Measurements from ENCODE around the gene FBXO34.
"Not testable (repeated sequence)": the region's sequence is repeated elsewhere in the genome, so short reads cannot be mapped to it uniquely, and the experiment has no call there.

Gene FBXO34

DNA sequence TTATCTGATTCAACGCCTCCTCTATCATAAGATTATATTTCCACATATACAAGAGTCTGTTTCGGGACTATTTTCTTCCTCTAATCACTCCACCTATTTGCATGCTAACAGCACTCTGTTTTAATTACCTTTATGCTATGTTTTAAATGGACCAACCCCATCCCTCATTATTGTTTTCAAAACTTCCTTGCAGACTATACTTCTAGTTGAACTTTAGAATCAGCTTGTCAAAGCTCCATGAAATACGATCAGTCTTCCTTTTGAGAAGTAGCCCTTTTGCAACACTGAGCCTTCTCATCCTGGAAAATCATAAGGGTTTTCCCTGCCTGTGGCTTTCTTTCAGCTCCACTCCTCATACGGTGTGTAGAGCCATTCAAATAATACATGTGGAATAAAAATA lies 103.5 kb downstream of the FBXO34 start:
- H3K27me3 ChIP-seq (ENCODE audit: control insufficient read depth in 1 of 2, insufficient read depth in 2 of 2, low read length in 2 of 2): no peaks in the 10 kb centered on the region
- no peak overlapping the region for H3K9ac ChIP-seq (ENCODE audit: low read length)
- H3K4me3 ChIP-seq (ENCODE audit: low read depth in 1 of 2, low read length in 2 of 2): no peak overlapping the region
- H3K4me1 ChIP-seq (ENCODE audit: insufficient read depth, low read length): no peaks in the 10 kb centered on the region
- H3K9me3 ChIP-seq (ENCODE audit: low read length): no peaks in the 10 kb centered on the region
- no peak overlapping the region for H3K27ac ChIP-seq (ENCODE audit: low read depth, low read length)
- H3K36me3 ChIP-seq (ENCODE audit: insufficient read depth, low read length): peaks cover 43% of the 10 kb centered on the region

- H3K27me3 ChIP-seq (ENCODE audit: control insufficient read depth in 1 of 2, insufficient read depth in 2 of 2, low read length in 2 of 2): no peaks in the 10 kb centered on the region
- H3K36me3 ChIP-seq (ENCODE audit: insufficient read depth, low read length): peaks cover 63% of the 10 kb centered on the region
These were observed 106.0 kb downstream of the FBXO34 start for GRCh38 chr14:55377236-55377635.

GRCh38 chr14:55381040-55381439 lies 109.8 kb downstream of the FBXO34 start:
- Histone ChIP-seq H3K9ac (ENCODE audit: low read length) (no peak overlapping the region), H3K4me3 (ENCODE audit: low read depth in 1 of 2, low read length in 2 of 2) (no peak overlapping the region), H3K27ac (ENCODE audit: low read depth, low read length) (no peak overlapping the region), H3K27me3 (ENCODE audit: control insufficient read depth in 1 of 2, insufficient read depth in 2 of 2, low read length in 2 of 2) (no peaks in the 10 kb centered on the region), H3K36me3 (ENCODE audit: insufficient read depth, low read length) (peaks cover 63% of the 10 kb centered on the region), H3K9me3 (ENCODE audit: low read length) (no peaks in the 10 kb centered on the region), H3K4me1 (ENCODE audit: insufficient read depth, low read length) (no peaks in the 10 kb centered on the region)

More at GRCh38 chr14:55377236-55377635, 106.0 kb downstream of the FBXO34 start:
- Histone ChIP-seq H3K9me3 (ENCODE audit: low read length) (no peaks in the 10 kb centered on the region), H3K4me3 (ENCODE audit: low read depth in 1 of 2, low read length in 2 of 2) (no peak overlapping the region), H3K27ac (ENCODE audit: low read depth, low read length) (no peak overlapping the region), H3K4me1 (ENCODE audit: insufficient read depth, low read length) (no peaks in the 10 kb centered on the region), H3K9ac (ENCODE audit: low read length) (no peak overlapping the region)

GRCh38 chr14:55381561-55381960 lies 110.3 kb downstream of the FBXO34 start:
- H3K9me3 ChIP-seq (ENCODE audit: low read length): no peaks in the 10 kb centered on the region
- no peaks in the 10 kb centered on the region for H3K27me3 ChIP-seq (ENCODE audit: control insufficient read depth in 1 of 2, insufficient read depth in 2 of 2, low read length in 2 of 2)
- no peak overlapping the region for H3K4me3 ChIP-seq (ENCODE audit: low read depth in 1 of 2, low read length in 2 of 2)
- H3K27ac ChIP-seq (ENCODE audit: low read depth, low read length): no peak overlapping the region
- H3K4me1 ChIP-seq (ENCODE audit: insufficient read depth, low read length): no peaks in the 10 kb centered on the region
- H3K9ac ChIP-seq (ENCODE audit: low read length): no peak overlapping the region
- peaks cover 63% of the 10 kb centered on the region for H3K36me3 ChIP-seq (ENCODE audit: insufficient read depth, low read length)

DNA sequence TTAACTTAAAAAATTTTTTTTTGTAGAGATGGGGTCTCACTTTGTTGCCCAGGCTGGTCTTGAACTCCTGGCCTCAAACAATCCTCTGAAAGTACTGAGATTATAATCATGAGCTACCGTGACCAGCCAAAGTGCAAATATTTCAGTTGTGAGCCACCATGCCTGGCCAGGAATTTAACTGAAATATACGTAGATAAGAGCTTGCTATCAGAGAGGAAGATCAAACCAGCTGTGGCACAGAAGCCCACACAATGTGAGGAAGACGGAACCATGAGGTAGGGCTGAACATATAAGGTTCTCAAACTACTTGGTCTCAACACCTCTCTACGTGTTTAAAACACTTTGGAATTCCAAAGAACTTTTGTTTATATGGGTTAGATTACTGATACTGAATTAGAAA lies 111.3 kb downstream of the FBXO34 start:
- no peaks in the 10 kb centered on the region for H3K9me3 ChIP-seq (ENCODE audit: low read length)
- no peak overlapping the region for H3K27ac ChIP-seq (ENCODE audit: low read depth, low read length)
- H3K27me3 ChIP-seq (ENCODE audit: control insufficient read depth in 1 of 2, insufficient read depth in 2 of 2, low read length in 2 of 2): no peaks in the 10 kb centered on the region
- H3K4me3 ChIP-seq (ENCODE audit: low read depth in 1 of 2, low read length in 2 of 2): no peak overlapping the region
- H3K36me3 ChIP-seq (ENCODE audit: insufficient read depth, low read length): peaks cover 59% of the 10 kb centered on the region
- no peak overlapping the region for H3K9ac ChIP-seq (ENCODE audit: low read length)
- H3K4me1 ChIP-seq (ENCODE audit: insufficient read depth, low read length): no peaks in the 10 kb centered on the region

GRCh38 chr14:55383056-55383466 lies 111.8 kb downstream of the FBXO34 start:
- not testable (repeated sequence) for H3K4me3 ChIP-seq (ENCODE audit: low read depth in 1 of 2, low read length in 2 of 2); H3K27me3 ChIP-seq (ENCODE audit: control insufficient read depth in 1 of 2, insufficient read depth in 2 of 2, low read length in 2 of 2); H3K9ac ChIP-seq (ENCODE audit: low read length); H3K9me3 ChIP-seq (ENCODE audit: low read length); H3K4me1 ChIP-seq (ENCODE audit: insufficient read depth, low read length); H3K27ac ChIP-seq (ENCODE audit: low read depth, low read length)
- peaks cover 57% of the 10 kb centered on the region for H3K36me3 ChIP-seq (ENCODE audit: insufficient read depth, low read length)

DNA sequence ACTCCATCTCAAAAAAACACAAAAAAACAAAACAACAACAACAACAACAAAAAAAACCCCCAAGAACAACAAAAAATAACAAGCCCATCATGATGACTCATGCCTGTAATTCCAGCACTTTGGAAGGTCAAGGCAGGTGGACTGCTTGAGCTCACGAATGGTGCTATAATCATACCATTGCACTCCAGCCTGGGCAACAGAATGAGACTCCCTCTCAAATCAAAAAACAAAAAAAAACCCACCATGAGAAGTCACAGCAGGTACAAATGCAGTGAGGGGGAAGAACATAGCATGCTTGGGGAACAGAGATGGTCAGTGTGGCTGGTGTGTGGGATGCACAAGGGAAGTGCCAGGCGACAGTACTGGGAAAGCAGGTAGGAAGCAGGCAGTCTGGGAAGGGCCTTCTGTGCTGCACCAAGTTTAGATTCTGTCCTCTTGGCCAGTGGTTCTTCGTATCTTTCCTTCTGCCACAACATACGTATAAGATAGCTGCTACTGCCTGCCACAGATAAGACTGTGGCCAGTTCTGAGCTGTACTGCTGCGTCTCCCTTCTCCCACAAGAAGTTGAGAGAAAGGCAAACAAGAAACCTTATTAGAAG lies 112.4 kb downstream of the FBXO34 start:
- H3K36me3 ChIP-seq (ENCODE audit: insufficient read depth, low read length): peaks cover 51% of the 10 kb centered on the region
- no peak overlapping the region for H3K4me3 ChIP-seq (ENCODE audit: low read depth in 1 of 2, low read length in 2 of 2)
- H3K27ac ChIP-seq (ENCODE audit: low read depth, low read length): no peak overlapping the region
- H3K4me1 ChIP-seq (ENCODE audit: insufficient read depth, low read length): no peaks in the 10 kb centered on the region
- no peaks in the 10 kb centered on the region for H3K27me3 ChIP-seq (ENCODE audit: control insufficient read depth in 1 of 2, insufficient read depth in 2 of 2, low read length in 2 of 2)
- H3K9me3 ChIP-seq (ENCODE audit: low read length): no peaks in the 10 kb centered on the region
- no peak overlapping the region for H3K9ac ChIP-seq (ENCODE audit: low read length)

DNA sequence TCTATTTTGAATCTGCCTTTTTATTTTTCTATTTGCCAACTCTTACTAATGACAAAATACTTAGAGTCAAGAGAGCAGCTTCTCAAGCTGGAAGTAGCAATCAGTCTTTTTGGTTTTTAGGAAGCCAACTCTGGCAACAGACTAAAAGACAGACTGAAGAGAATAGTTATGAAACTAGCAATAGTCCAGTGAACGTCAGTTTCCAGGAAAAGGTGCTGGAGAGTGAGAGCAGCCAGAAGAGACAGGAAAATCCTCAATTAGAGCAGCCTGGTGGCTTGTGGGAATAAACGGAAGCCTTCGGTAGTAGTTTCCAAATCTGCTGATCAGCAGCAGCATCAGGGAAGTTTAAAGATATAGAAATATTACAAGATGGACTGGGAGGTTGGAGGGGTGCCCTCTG lies 113.3 kb downstream of the FBXO34 start:
- H3K36me3 ChIP-seq (ENCODE audit: insufficient read depth, low read length): peaks cover 47% of the 10 kb centered on the region

DNA sequence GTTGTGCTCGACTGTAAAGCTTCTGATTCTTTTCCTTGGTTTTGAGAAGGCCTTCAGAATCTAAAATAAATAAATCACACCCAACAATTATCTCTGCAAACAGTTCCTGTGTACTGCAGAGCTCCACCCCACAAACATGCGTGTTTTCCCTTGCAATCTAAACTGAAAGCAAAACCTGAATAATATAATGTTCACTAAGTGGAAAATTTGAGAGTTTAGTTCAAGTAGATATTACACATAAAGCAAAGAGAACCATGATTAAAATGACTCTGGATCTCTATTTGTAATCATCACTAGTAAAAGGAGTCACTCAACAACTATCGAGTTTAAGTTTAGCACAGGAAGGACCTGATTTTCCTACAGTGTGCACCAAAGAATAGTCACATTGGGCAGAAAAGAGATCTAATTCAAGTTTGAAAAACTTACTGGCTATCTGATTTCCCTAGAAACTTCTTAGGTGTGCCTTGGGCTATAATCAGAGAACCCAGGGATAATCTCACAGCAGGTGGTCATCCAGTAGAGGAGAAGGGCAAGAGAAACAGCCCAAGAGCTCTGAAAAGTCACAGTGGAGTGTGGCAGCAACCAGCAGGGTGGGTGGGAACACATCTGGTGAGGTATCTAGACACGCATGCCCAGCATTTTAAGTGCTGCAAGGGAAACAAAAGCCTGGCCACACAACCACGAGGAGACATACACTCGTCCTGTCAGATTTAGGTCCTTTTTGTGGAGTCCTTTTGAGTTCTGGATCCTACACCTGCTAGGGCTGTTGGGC lies 115.0 kb downstream of the FBXO34 start:
- H3K4me3 ChIP-seq (ENCODE audit: low read depth in 1 of 2, low read length in 2 of 2): no peak overlapping the region
- H3K36me3 ChIP-seq (ENCODE audit: insufficient read depth, low read length): peaks cover 33% of the 10 kb centered on the region
- no peak overlapping the region for H3K9ac ChIP-seq (ENCODE audit: low read length)
- H3K9me3 ChIP-seq (ENCODE audit: low read length): no peaks in the 10 kb centered on the region
- no peak overlapping the region for H3K27ac ChIP-seq (ENCODE audit: low read depth, low read length)
- H3K4me1 ChIP-seq (ENCODE audit: insufficient read depth, low read length): no peaks in the 10 kb centered on the region
- no peaks in the 10 kb centered on the region for H3K27me3 ChIP-seq (ENCODE audit: control insufficient read depth in 1 of 2, insufficient read depth in 2 of 2, low read length in 2 of 2)

More for the DNA sequence above, 113.3 kb downstream of the FBXO34 start:
- Histone ChIP-seq H3K27me3 (ENCODE audit: control insufficient read depth in 1 of 2, insufficient read depth in 2 of 2, low read length in 2 of 2) (no peaks in the 10 kb centered on the region), H3K27ac (ENCODE audit: low read depth, low read length) (no peak overlapping the region), H3K4me1 (ENCODE audit: insufficient read depth, low read length) (no peaks in the 10 kb centered on the region), H3K4me3 (ENCODE audit: low read depth in 1 of 2, low read length in 2 of 2) (no peak overlapping the region), H3K9me3 (ENCODE audit: low read length) (no peaks in the 10 kb centered on the region), H3K9ac (ENCODE audit: low read length) (no peak overlapping the region)

DNA sequence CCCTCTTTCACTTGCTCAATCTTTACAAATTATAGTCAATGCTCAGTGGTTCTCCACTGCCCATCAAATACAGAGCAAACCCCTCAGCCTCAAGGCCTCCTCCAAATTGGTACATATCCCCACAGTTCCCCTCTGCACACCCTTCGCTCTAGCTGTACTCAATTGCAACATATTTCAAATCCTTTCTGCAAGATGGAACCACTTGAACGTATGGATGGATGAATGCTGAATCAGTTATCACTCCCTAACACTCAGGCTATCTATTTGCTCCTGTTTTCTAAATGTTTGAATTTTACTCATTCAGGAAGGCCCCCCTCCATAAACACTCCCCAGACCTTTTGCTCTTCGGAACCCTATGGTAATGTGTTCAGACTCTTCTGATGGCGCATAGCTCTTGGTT lies 115.9 kb downstream of the FBXO34 start:
- Histone ChIP-seq H3K9me3 (ENCODE audit: low read length) (no peaks in the 10 kb centered on the region), H3K27ac (ENCODE audit: low read depth, low read length) (no peak overlapping the region), H3K9ac (ENCODE audit: low read length) (no peak overlapping the region), H3K4me1 (ENCODE audit: insufficient read depth, low read length) (no peaks in the 10 kb centered on the region), H3K36me3 (ENCODE audit: insufficient read depth, low read length) (peaks cover 25% of the 10 kb centered on the region), H3K4me3 (ENCODE audit: low read depth in 1 of 2, low read length in 2 of 2) (no peak overlapping the region), H3K27me3 (ENCODE audit: control insufficient read depth in 1 of 2, insufficient read depth in 2 of 2, low read length in 2 of 2) (no peaks in the 10 kb centered on the region)

DNA sequence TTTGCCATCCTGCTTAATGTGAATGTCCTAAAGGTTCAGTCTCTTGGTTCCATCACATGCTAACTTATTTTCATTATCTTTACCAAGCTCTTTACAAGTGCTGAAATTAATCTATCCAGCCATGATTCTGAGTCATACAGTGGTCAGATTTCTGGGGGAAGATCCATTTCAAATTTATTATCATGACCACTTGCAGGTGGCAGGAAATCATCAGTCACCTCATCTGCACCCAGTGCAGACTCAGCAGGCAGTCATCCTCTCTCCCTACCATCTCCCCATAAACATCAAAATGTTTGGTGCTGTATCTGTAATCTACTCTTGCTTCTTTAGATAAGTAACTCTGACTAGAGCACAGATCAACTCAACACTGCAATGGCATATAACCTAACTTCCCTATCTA lies 116.9 kb downstream of the FBXO34 start:
- Histone ChIP-seq H3K9ac (ENCODE audit: low read length) (no peak overlapping the region), H3K27me3 (ENCODE audit: control insufficient read depth in 1 of 2, insufficient read depth in 2 of 2, low read length in 2 of 2) (no peaks in the 10 kb centered on the region), H3K27ac (ENCODE audit: low read depth, low read length) (no peak overlapping the region), H3K4me3 (ENCODE audit: low read depth in 1 of 2, low read length in 2 of 2) (no peak overlapping the region), H3K4me1 (ENCODE audit: insufficient read depth, low read length) (no peaks in the 10 kb centered on the region), H3K36me3 (ENCODE audit: insufficient read depth, low read length) (peaks cover 25% of the 10 kb centered on the region), H3K9me3 (ENCODE audit: low read length) (no peaks in the 10 kb centered on the region)

DNA sequence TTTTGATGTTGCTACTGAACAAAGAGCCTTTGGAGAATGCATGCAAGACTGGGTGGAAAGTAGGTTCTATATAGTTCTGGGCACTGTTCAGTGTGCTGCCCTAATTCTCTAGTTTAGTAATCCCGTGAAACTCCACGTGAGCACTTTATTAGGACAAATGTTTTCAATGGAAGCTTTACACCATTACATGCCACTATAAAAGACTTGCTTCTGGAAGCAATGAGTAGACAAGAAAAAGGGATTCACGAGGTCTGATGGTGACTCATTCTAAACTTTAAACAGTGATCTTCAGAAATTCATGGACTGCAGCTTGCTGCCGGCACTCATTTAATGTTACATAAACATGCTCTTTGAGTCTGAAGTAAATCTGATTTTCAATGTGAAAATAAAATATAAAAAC lies 118.1 kb downstream of the FBXO34 start:
- Histone ChIP-seq H3K9ac (ENCODE audit: low read length) (no peak overlapping the region), H3K27ac (ENCODE audit: low read depth, low read length) (no peak overlapping the region), H3K27me3 (ENCODE audit: control insufficient read depth in 1 of 2, insufficient read depth in 2 of 2, low read length in 2 of 2) (no peaks in the 10 kb centered on the region), H3K36me3 (ENCODE audit: insufficient read depth, low read length) (peaks cover 22% of the 10 kb centered on the region), H3K9me3 (ENCODE audit: low read length) (no peaks in the 10 kb centered on the region), H3K4me1 (ENCODE audit: insufficient read depth, low read length) (no peaks in the 10 kb centered on the region), H3K4me3 (ENCODE audit: low read depth in 1 of 2, low read length in 2 of 2) (no peak overlapping the region)

All from muscle layer of colon (tissue), 2 donors.